KMS-11 (cell line): ENCODE measurements around the gene OR2AE1.

Experiments used
- H2AFZ ChIP-seq: fragments of 200-600 bp; sonication (generic); 2 replicates; pipeline ENCODE4 v1.6.1; 2016; ENCODE audit warnings: antibody characterized with exemption, mixed run types, low read depth
- H3K27ac ChIP-seq: fragments of 200-600 bp; sonication (generic); 2 replicates; pipeline ENCODE4 v1.6.1; 2016; ENCODE audit warnings: mild to moderate bottlenecking, mixed run types
- H3K27me3 ChIP-seq: fragments of 200-600 bp; sonication (generic); 2 replicates; pipeline ENCODE4 v1.6.1; 2017; ENCODE audit warnings: mild to moderate bottlenecking, low read depth, mixed run types, moderate library complexity; ENCODE audit not compliant: insufficient read depth
- H3K36me3 ChIP-seq: fragments of 200-600 bp; sonication (generic); 2 replicates; pipeline ENCODE4 v1.6.1; 2017; ENCODE audit warnings: mild to moderate bottlenecking, mixed run types; ENCODE audit not compliant: insufficient read depth
- H3K4me1 ChIP-seq: fragments of 200-600 bp; sonication (generic); 2 replicates; pipeline ENCODE4 v1.6.1; 2016; ENCODE audit warnings: mild to moderate bottlenecking, low read depth, mixed run types; ENCODE audit not compliant: poor library complexity, severe bottlenecking
- H3K4me2 ChIP-seq: fragments of 200-600 bp; sonication (generic); 2 replicates; pipeline ENCODE4 v1.7.0; 2016; ENCODE audit warnings: mild to moderate bottlenecking, mixed run types
- H3K4me3 ChIP-seq: fragments of 200-600 bp; sonication (generic); IDR thresholded peaks from 2 replicates; pipeline ENCODE4 v1.6.1; 2017; ENCODE audit warnings: low read depth, low read length, mixed read lengths; ENCODE audit not compliant: insufficient read depth
- H3K79me2 ChIP-seq: fragments of 200-600 bp; sonication (generic); 2 replicates; pipeline ENCODE4 v1.6.1; 2016; ENCODE audit warnings: low read depth, mixed run types; ENCODE audit not compliant: insufficient read depth
- H3K9ac ChIP-seq: fragments of 200-600 bp; sonication (generic); 2 replicates; pipeline ENCODE4 v1.6.1; 2016; ENCODE audit warnings: mild to moderate bottlenecking, mixed run types
- H4K20me1 ChIP-seq: fragments of 200-600 bp; sonication (generic); 2 replicates; pipeline ENCODE4 v1.6.1; 2016; ENCODE audit warnings: mild to moderate bottlenecking, mixed run types; ENCODE audit not compliant: insufficient read depth
- CTCF ChIP-seq: fragments of 200-600 bp; sonication (generic); conservative IDR thresholded peaks from 2 replicates; pipeline ENCODE4 v1.6.1; 2017; ENCODE audit warnings: low read depth, mild to moderate bottlenecking, antibody characterized with exemption, low read length, moderate library complexity, mixed read lengths

The OR2AE1 gene

DNA sequence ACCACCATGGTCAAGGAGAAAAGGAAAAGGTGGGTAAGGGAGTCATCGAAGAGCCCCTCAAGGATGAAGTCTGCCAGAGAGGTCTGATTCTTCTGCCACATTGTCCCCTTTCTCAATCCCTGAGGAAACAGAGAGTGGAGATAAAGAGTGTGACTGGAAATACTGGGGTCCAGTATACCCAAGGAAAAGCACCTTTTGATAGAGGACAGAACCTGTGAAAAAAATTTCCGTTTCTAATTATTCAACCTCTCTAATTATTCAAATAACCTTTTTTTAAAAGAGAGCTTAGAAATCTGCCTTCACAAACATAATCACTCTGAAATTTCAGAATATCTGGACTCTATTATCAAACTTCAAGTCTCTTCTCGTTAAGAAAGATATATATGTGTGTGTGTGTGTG lies at the start of gene OR2AE1:
TSS of gene OR2AE1 (minus strand) at position 101 of the 400 bp plus-strand sequence. CDS start at position 101, 0 bp downstream.
- Histone ChIP-seq H4K20me1 (no peaks in the 10 kb centered on the region), H3K4me1 (no peaks in the 10 kb centered on the region), H3K9ac (no peak within 1 kb of the TSS), H2AFZ (no peak within 1 kb of the TSS), H3K4me2 (no peak within 1 kb of the TSS), H3K36me3 (no peaks in the 10 kb centered on the region), H3K79me2 (no peaks in the 10 kb centered on the region), H3K27me3 (no peaks in the 10 kb centered on the region), H3K27ac (no peak within 1 kb of the TSS), H3K4me3 (no peak within 1 kb of the TSS)
- no peak for TF ChIP-seq CTCF

- Histone ChIP-seq H3K27me3 (peaks cover 25% of the 10 kb centered on the region; the same call in 1 of the 2 replicates), H3K4me3 (no peak overlapping the region), H3K4me2 (no peak overlapping the region), H3K79me2 (no peaks in the 10 kb centered on the region), H3K4me1 (no peaks in the 10 kb centered on the region), H4K20me1 (no peaks in the 10 kb centered on the region), H2AFZ (no peak overlapping the region), H3K36me3 (no peaks in the 10 kb centered on the region), H3K9ac (no peak overlapping the region), H3K27ac (no peak overlapping the region)
- TF ChIP-seq CTCF = no peak
These were observed 49.5 kb upstream of the OR2AE1 start for GRCh38 chr7:99926321-99926720.

DNA sequence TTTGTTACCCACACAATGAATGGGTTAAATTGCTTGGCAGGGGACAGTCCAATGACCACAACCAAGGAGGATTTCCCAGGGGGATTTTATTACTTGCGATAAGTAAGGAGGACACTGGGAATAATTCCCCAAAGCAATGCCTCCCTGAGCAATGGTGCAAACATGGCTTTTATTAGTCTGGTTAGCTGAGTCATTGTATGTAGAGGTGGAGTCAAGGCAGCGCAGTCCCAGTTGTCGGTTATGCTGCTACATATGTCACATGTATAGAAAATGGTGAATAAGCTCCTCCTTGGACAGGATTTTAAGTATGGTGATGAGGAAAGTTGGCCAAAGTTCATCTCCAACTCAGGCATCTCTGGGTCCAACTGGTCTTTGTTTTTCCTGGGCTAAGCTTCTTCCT lies 46.4 kb upstream of the OR2AE1 start:
- Histone ChIP-seq H3K27ac (no peak overlapping the region), H4K20me1 (no peaks in the 10 kb centered on the region), H3K9ac (no peak overlapping the region), H3K79me2 (peaks cover 10% of the 10 kb centered on the region; the same call in 1 of the 2 replicates), H3K4me2 (no peak overlapping the region), H3K4me3 (no peak overlapping the region), H3K27me3 (peaks cover 15% of the 10 kb centered on the region; the same call in 1 of the 2 replicates), H3K36me3 (no peaks in the 10 kb centered on the region), H3K4me1 (peaks cover 8% of the 10 kb centered on the region), H2AFZ (no peak overlapping the region)
- TF ChIP-seq CTCF = no peak

DNA sequence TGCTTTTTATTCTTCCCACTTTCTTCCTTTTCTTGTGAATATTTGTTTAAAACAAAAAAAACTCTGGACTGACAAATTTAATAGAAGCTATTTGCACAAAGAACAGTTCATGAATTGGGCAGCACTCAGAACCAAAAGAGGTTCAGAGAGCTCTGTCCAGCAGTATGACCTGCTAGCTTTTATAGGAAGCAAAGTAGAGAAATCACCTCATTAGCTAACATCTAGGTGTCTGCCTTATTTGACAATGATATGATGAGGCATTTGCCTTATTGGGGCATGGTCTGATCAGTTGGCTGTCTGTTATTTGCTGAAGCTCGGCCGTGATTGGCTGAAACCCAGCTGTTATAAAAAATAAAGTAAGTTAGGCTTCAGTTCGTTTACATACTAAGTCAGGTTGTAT lies 43.3 kb upstream of the OR2AE1 start:
- H3K9ac ChIP-seq = no peak overlapping the region
- no peaks in the 10 kb centered on the region for H4K20me1 ChIP-seq
- no peaks in the 10 kb centered on the region for H3K36me3 ChIP-seq
- no peak for TF ChIP-seq CTCF
- H3K4me3 ChIP-seq = peak overlapping the region; percentile 70
- peaks cover 26% of the 10 kb centered on the region for H3K79me2 ChIP-seq
- H3K27ac ChIP-seq = peak overlapping the region; percentile 63; the same call in 1 of the 2 replicates
- H3K4me2 ChIP-seq = peak overlapping the region; percentile 65
- H3K4me1 ChIP-seq = peaks cover 22% of the 10 kb centered on the region
- H3K27me3 ChIP-seq = no peaks in the 10 kb centered on the region
- H2AFZ ChIP-seq = peak overlapping the region; percentile 74

GRCh38 chr7:99919814-99920112 lies 42.9 kb upstream of the OR2AE1 start:
- H2AFZ ChIP-seq = peak overlapping the region; percentile 74

More at GRCh38 chr7:99919814-99920112, 42.9 kb upstream of the OR2AE1 start:
- peak overlapping the region; percentile 63 for H3K27ac ChIP-seq
- H3K4me2 ChIP-seq = peak overlapping the region; percentile 65
- H3K79me2 ChIP-seq = peaks cover 26% of the 10 kb centered on the region
- no peaks in the 10 kb centered on the region for H4K20me1 ChIP-seq
- H3K27me3 ChIP-seq = no peaks in the 10 kb centered on the region
- H3K9ac ChIP-seq = peak overlapping the region; percentile 77; the same call in 1 of the 2 replicates
- peaks cover 22% of the 10 kb centered on the region for H3K4me1 ChIP-seq
- TF ChIP-seq CTCF = no peak
- no peaks in the 10 kb centered on the region for H3K36me3 ChIP-seq
- peak overlapping the region; percentile 70 for H3K4me3 ChIP-seq
